ENCODE results near the gene FAM180A.

DNA sequence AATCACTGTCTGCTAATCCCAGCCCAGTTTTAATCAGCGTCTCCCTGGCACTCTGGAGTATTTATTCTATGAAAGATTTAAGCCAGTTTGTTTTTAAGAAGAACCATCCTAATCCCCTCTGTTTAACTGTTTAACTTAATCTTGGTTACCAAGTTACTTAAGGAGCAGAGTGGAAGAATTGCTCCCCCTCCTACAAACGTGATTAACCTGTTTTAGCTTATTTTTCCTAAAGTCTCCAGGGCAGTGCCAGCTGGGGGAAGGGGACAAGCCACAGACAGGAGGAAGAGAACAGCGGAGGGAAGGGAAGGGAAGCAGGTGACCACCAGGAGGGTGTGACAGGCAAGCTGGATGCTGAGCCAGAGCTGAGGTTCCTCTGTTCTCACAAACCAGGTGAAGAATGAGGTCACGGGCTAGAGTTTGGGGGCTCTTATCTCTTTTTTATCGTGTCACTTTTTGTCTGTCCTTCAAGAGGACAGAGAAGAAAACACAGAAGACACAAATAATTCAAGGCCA lies 22.3 kb downstream of the FAM180A start:
- TF ChIP-seq, protein P1, sequence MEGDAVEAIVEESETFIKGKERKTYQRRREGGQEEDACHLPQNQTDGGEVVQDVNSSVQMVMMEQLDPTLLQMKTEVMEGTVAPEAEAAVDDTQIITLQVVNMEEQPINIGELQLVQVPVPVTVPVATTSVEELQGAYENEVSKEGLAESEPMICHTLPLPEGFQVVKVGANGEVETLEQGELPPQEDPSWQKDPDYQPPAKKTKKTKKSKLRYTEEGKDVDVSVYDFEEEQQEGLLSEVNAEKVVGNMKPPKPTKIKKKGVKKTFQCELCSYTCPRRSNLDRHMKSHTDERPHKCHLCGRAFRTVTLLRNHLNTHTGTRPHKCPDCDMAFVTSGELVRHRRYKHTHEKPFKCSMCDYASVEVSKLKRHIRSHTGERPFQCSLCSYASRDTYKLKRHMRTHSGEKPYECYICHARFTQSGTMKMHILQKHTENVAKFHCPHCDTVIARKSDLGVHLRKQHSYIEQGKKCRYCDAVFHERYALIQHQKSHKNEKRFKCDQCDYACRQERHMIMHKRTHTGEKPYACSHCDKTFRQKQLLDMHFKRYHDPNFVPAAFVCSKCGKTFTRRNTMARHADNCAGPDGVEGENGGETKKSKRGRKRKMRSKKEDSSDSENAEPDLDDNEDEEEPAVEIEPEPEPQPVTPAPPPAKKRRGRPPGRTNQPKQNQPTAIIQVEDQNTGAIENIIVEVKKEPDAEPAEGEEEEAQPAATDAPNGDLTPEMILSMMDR (conservative IDR thresholded peaks at IDR 0.05; ENCODE audit: low read depth, low read length) = no peak
- TF ChIP-seq EZH2 (IDR thresholded peaks at IDR 0.05; ENCODE audit: low read length, unreplicated experiment) (no peak), EZH2phosphoT487 (IDR thresholded peaks at IDR 0.05; ENCODE audit: borderline replicate concordance, low read length) (no peak)

Data from PC-3 (cell line).